Esophagus muscularis mucosa (tissue), 4 donors: ENCODE measurements around the gene VGLL4. TPM values are rescaled to one million over a fixed set of nuclear protein-coding genes. Genes with fewer than 3 reads are reported as not detected.
A peak's percentile ranks its signal among the peaks of the same experiment; 100 is the strongest.

ENCODE experiments used
- DNase-seq: peaks from one replicate; pipeline ENCODE4 v3.0.0-alpha.2; 2017; ENCODE audit errors: extremely low spot score
- H3K27ac ChIP-seq, 4 donors: fragments of 200-600 bp; sonication (generic); replicated peaks in 1 of 4; 1 replicate in 3 of 4; 2 replicates in 1 of 4; pipeline ENCODE4 v1.5.1; 2016 to 2019; ENCODE audit warnings: mild to moderate bottlenecking in 1 of 4
- H3K27me3 ChIP-seq, 4 donors: fragments of 200-600 bp; sonication (generic); one replicate each; pipeline versions ENCODE4 v1.5.1 to v1.6.0; 2016 to 2019
- H3K36me3 ChIP-seq, 4 donors: fragments of 200-600 bp; sonication (generic); one replicate each; pipeline ENCODE4 v1.5.1; 2016 to 2019
- H3K4me1 ChIP-seq, 4 donors: fragments of 200-600 bp; sonication (generic); one replicate each; pipeline ENCODE4 v1.5.1; 2016 to 2019
- H3K4me3 ChIP-seq, 4 donors: fragments of 200-600 bp; sonication (generic); 1 replicate in 2 of 4; 2 replicates in 2 of 4; pipeline ENCODE4 v1.5.1; 2016 to 2019; ENCODE audit warnings: mild to moderate bottlenecking in 4 of 4, moderate library complexity in 1 of 4
- H3K9me3 ChIP-seq, 4 donors: fragments of 200-600 bp; sonication (generic); 1 replicate in 3 of 4; 2 replicates in 1 of 4; pipeline ENCODE4 v1.5.1; 2016 to 2019
- CTCF ChIP-seq, 3 experiments: fragments of 200-600 bp in 2 of 3; fragments of 450-650 bp in 1 of 3; sonication (generic) in 2 of 3; IDR thresholded peaks; one replicate each; pipeline ENCODE4 v1.5.1; 2017 to 2019; ENCODE audit warnings: antibody characterized with exemption in 3 of 3, mild to moderate bottlenecking in 2 of 3, moderate library complexity in 1 of 3
- EP300 ChIP-seq: sonication (generic); formaldehyde crosslinking; IDR thresholded peaks from one replicate; pipeline ENCODE4 v1.6.1; 2017; ENCODE audit warnings: antibody characterized with exemption
- POLR2A ChIP-seq: fragments of 450-650 bp; IDR thresholded peaks from one replicate; pipeline ENCODE4 v1.6.1; 2017; ENCODE audit warnings: antibody characterized with exemption, moderate library complexity, mild to moderate bottlenecking, low read depth
- POLR2AphosphoS5 ChIP-seq, 2 donors: sonication (generic); formaldehyde crosslinking; IDR thresholded peaks; one replicate each; pipeline ENCODE4 v1.6.1; 2017; ENCODE audit warnings: antibody characterized with exemption in 2 of 2
- WGBS: methylation state at CpG from one replicate; pipeline ENCODE4 v1.1.5; 2018; 5-methylcytosine and 5-hydroxymethylcytosine counted together
- intact Hi-C: fragments of 100-400 bp; cut with DNase I; formaldehyde crosslinking; loops from one replicate; pipeline ENCODE4 v1.15.1; 2023
- total RNA-seq, 4 donors: library from RNA; depleted of rRNA; stranded (reverse); fragments of >200 nt; gene quantifications; one replicate each; pipeline versions ENCODE4 v1.1.0 to v1.2.1, GENCODE V29; 2016

The VGLL4 gene
- total RNA-seq, 4 donors from 2014 or later: 51.5 to 222 (median 80.7) TPM

- H3K4me1 ChIP-seq: peaks cover 67 to 85% (median 77%) of the 10 kb centered on the region in 4 donors
- H3K27me3 ChIP-seq: no peaks in the 10 kb centered on the region
- no peak overlapping the region for H3K4me3 ChIP-seq
- TF ChIP-seq POLR2A: no peak
- no peak for TF ChIP-seq CTCF (IDR thresholded peaks at IDR 0.05)
- TF ChIP-seq EP300: no peak
- no peak for TF ChIP-seq POLR2AphosphoS5 (IDR thresholded peaks at IDR 0.05)
- no peaks in the 10 kb centered on the region for H3K36me3 ChIP-seq
- no peak for DNase-seq
- peak overlapping the region; percentile 6 to 76 (median 44) for H3K27ac ChIP-seq
- 76% methylated on average over 9 of the region's 10 CpGs for WGBS
- intact Hi-C loops: no loop called here
- no peaks in the 10 kb centered on the region for H3K9me3 ChIP-seq
Measured at GRCh38 chr3:11593318-11594034, 50.2 kb downstream of the VGLL4 start.

GRCh38 chr3:11592445-11593298 is 51.0 kb downstream of the VGLL4 start:
- no peak for TF ChIP-seq POLR2A
- TF ChIP-seq POLR2AphosphoS5 (IDR thresholded peaks at IDR 0.05): no peak
- no peak for TF ChIP-seq EP300
- no peak for TF ChIP-seq CTCF (IDR thresholded peaks at IDR 0.05)
- Histone ChIP-seq H3K9me3 (no peaks in the 10 kb centered on the region), H3K27me3 (no peaks in the 10 kb centered on the region), H3K4me3 (no peak overlapping the region), H3K36me3 (no peaks in the 10 kb centered on the region), H3K4me1 (peaks cover 73 to 86% (median 77%) of the 10 kb centered on the region in 4 donors), H3K27ac (peak overlapping the region; percentile 62 to 76 (median 70))
- no peak for DNase-seq
- 31% methylated on average over 5 of the region's 14 CpGs for whole genome bisulfite sequencing
- intact Hi-C loops: no loop called here

GRCh38 chr3:11591391-11592282 is 52.1 kb downstream of the VGLL4 start:
- intact Hi-C loops: no loop called here
- no peaks in the 10 kb centered on the region for H3K36me3 ChIP-seq
- peak overlapping the region; percentile 62 to 76 (median 70) for H3K27ac ChIP-seq
- H3K9me3 ChIP-seq: no peaks in the 10 kb centered on the region
- no peak for DNase-seq
- TF ChIP-seq CTCF (IDR thresholded peaks at IDR 0.05): no peak
- peak; percentile 39 to 40 for TF ChIP-seq POLR2AphosphoS5 (IDR thresholded peaks at IDR 0.05)
- H3K4me1 ChIP-seq: peaks cover 71 to 91% (median 80%) of the 10 kb centered on the region in 4 donors
- H3K4me3 ChIP-seq: peak overlapping the region in 2 of 4 donors; percentile 2 to 10
- 18% methylated on average over 9 of the region's 9 CpGs for WGBS
- no peaks in the 10 kb centered on the region for H3K27me3 ChIP-seq

- 44% methylated on average over 7 of the region's 7 CpGs for WGBS
- peaks cover 68 to 91% (median 79%) of the 10 kb centered on the region in 4 donors for H3K4me1 ChIP-seq
- H3K27ac ChIP-seq: peak overlapping the region; percentile 62 to 76 (median 70)
- no peaks in the 10 kb centered on the region for H3K9me3 ChIP-seq
- no peak for TF ChIP-seq POLR2A
- no peak for TF ChIP-seq EP300
- no peak for TF ChIP-seq POLR2AphosphoS5 (IDR thresholded peaks at IDR 0.05)
- no peak for TF ChIP-seq CTCF (IDR thresholded peaks at IDR 0.05)
- H3K4me3 ChIP-seq: peak overlapping the region in 2 of 4 donors; percentile 2 to 10
- no peak for DNase-seq
- intact Hi-C loops: no loop called here
- no peaks in the 10 kb centered on the region for H3K27me3 ChIP-seq
- H3K36me3 ChIP-seq: no peaks in the 10 kb centered on the region
Measured at GRCh38 chr3:11591002-11591355, 52.7 kb downstream of the VGLL4 start.
